Measurements from ENCODE around the gene WDR70. TPM values are rescaled to one million over a fixed set of nuclear protein-coding genes. Genes with fewer than 3 reads are reported as not detected.
"Not testable (repeated sequence)": the region's sequence is repeated elsewhere in the genome, so short reads cannot be mapped to it uniquely, and the experiment has no call there.

Gene WDR70
- total RNA-seq, 1 experiment from 2014 or later = 12.0 TPM

GRCh38 chr5:37638897-37639296 is 259.8 kb downstream of the WDR70 start:
- no peak for DNase-seq (ENCODE audit: low spot score)

- no peak for DNase-seq (ENCODE audit: low spot score)
These were observed 261.0 kb downstream of the WDR70 start for GRCh38 chr5:37640088-37640487.

- no peak for DNase-seq (ENCODE audit: low spot score)
These were observed 262.8 kb downstream of the WDR70 start for GRCh38 chr5:37641933-37642332.

GRCh38 chr5:37645707-37646106 is 266.6 kb downstream of the WDR70 start:
- no peak for DNase-seq (ENCODE audit: low spot score)

GRCh38 chr5:37654566-37654965 is 275.4 kb downstream of the WDR70 start:
- not testable (repeated sequence) for DNase-seq (ENCODE audit: low spot score)

GRCh38 chr5:37657046-37657445 is 277.9 kb downstream of the WDR70 start:
- DNase-seq (ENCODE audit: low spot score) = no peak

GRCh38 chr5:37658440-37658839 is 279.3 kb downstream of the WDR70 start:
- no peak for DNase-seq (ENCODE audit: low spot score)

- DNase-seq (ENCODE audit: low spot score) = no peak
These were observed 281.2 kb downstream of the WDR70 start for GRCh38 chr5:37660319-37660718.

GRCh38 chr5:37661227-37661920 is 282.3 kb downstream of the WDR70 start:
- no peak for DNase-seq (ENCODE audit: low spot score)

- DNase-seq (ENCODE audit: low spot score) = no peak
These were observed 282.8 kb downstream of the WDR70 start for GRCh38 chr5:37661951-37662350.

- DNase-seq (ENCODE audit: low spot score) = no peak
These were observed 283.2 kb downstream of the WDR70 start for GRCh38 chr5:37662362-37662761.

GRCh38 chr5:37662789-37663485 is 283.8 kb downstream of the WDR70 start:
- no peak for DNase-seq (ENCODE audit: low spot score)

GRCh38 chr5:37663538-37663937 is 284.4 kb downstream of the WDR70 start:
- no peak for DNase-seq (ENCODE audit: low spot score)

GRCh38 chr5:37664551-37664950 is 285.4 kb downstream of the WDR70 start:
- DNase-seq (ENCODE audit: low spot score) = no peak

GRCh38 chr5:37665272-37665671 is 286.2 kb downstream of the WDR70 start:
- DNase-seq (ENCODE audit: low spot score) = peak; percentile 45

GRCh38 chr5:37665889-37666288 is 286.8 kb downstream of the WDR70 start:
- DNase-seq (ENCODE audit: low spot score) = peak; percentile 87

- no peak for DNase-seq (ENCODE audit: low spot score)
These were observed 288.3 kb downstream of the WDR70 start for GRCh38 chr5:37667430-37667829.

- DNase-seq (ENCODE audit: low spot score) = no peak
These were observed 288.7 kb downstream of the WDR70 start for GRCh38 chr5:37667846-37668245.

- DNase-seq (ENCODE audit: low spot score) = peak; percentile 93
These were observed 289.5 kb downstream of the WDR70 start for GRCh38 chr5:37668524-37669047.

GRCh38 chr5:37672118-37672588 is 293.0 kb downstream of the WDR70 start:
- not testable (repeated sequence) for DNase-seq (ENCODE audit: low spot score)

GRCh38 chr5:37674361-37674760 is 295.2 kb downstream of the WDR70 start:
- DNase-seq (ENCODE audit: low spot score) = not testable (repeated sequence)

- not testable (repeated sequence) for DNase-seq (ENCODE audit: low spot score)
These were observed 300.2 kb downstream of the WDR70 start for GRCh38 chr5:37679326-37679725.

- not testable (repeated sequence) for DNase-seq (ENCODE audit: low spot score)
These were observed 300.8 kb downstream of the WDR70 start for GRCh38 chr5:37679903-37680302.
